T-cell (primary cell): ENCODE results near the gene STX1B. TPM values are rescaled to one million over a fixed set of nuclear protein-coding genes. Genes with fewer than 3 reads are reported as not detected.

Source experiments
- ATAC-seq, 4 experiments: fragments of 200-7000 bp in 3 of 4; fragments of 150-1000 bp in 1 of 4; cut with Tn5 transposase; replicated peaks in 1 of 4; 1 replicate in 3 of 4; 2 replicates in 1 of 4; pipeline ENCODE4 v1.10.0; 2021; ENCODE audit warnings: moderate library complexity in 3 of 4, mild to moderate bottlenecking in 2 of 4, moderate number of reproducible peaks in 1 of 4
- CTCF ChIA-PET, 2 donors: fragments of 300-600 bp; sonication (Branson Sonifier 250); formaldehyde crosslinking; loops; one replicate each; lab custom pipeline; 2022; ENCODE audit warnings: antibody characterized with exemption in 2 of 2; lab: Charles Lee
- POLR2A ChIA-PET, 2 donors: fragments of 300-600 bp; sonication (Branson Sonifier 250); formaldehyde crosslinking; loops; one replicate each; lab custom pipeline; 2022; ENCODE audit warnings: antibody characterized with exemption in 2 of 2; lab: Charles Lee
- DNase-seq, 35 experiments: peaks; one replicate each; pipeline versions ENCODE4 v3.0.0 to v3.0.0-alpha.2; 2013 to 2023
- H3K27ac ChIP-seq: one replicate; pipeline ENCODE4 v1.5.1; 2013; ENCODE audit warnings: low read length
- H3K27me3 ChIP-seq, 2 experiments: replicated peaks in 1 of 2; 1 replicate in 1 of 2; 2 replicates in 1 of 2; pipeline versions ENCODE4 v1.6.1 to v1.7.0; 2013; ENCODE audit warnings: low read length in 1 of 2, mixed read lengths in 1 of 2; ENCODE audit not compliant: control insufficient read depth in 2 of 2, insufficient read depth in 2 of 2; ENCODE audit errors: extremely low read depth in 1 of 2
- H3K36me3 ChIP-seq, 2 donors: 1 replicate in 1 of 2; 2 replicates in 1 of 2; pipeline versions ENCODE4 v1.6.1 to v1.7.0; 2013; ENCODE audit warnings: low read length in 1 of 2; ENCODE audit not compliant: control insufficient read depth in 2 of 2, insufficient read depth in 1 of 2; ENCODE audit errors: extremely low read depth in 1 of 2
- H3K4me1 ChIP-seq, 2 experiments: 1 replicate in 1 of 2; 2 replicates in 1 of 2; pipeline versions ENCODE4 v1.6.1 to v1.7.0; 2013; ENCODE audit warnings: low read length in 2 of 2, mixed read lengths in 1 of 2; ENCODE audit not compliant: insufficient read depth in 2 of 2, control insufficient read depth in 1 of 2; ENCODE audit errors: extremely low read depth in 1 of 2
- H3K4me3 ChIP-seq, 2 donors: 1 replicate in 1 of 2; 2 replicates in 1 of 2; pipeline versions ENCODE4 v1.5.1 to v1.7.0; 2013; ENCODE audit warnings: mild to moderate bottlenecking in 2 of 2, low read length in 1 of 2, moderate library complexity in 1 of 2; ENCODE audit not compliant: control insufficient read depth in 1 of 2; ENCODE audit errors: extremely low read depth in 1 of 2
- H3K9me3 ChIP-seq: 2 replicates; pipeline ENCODE4 v1.7.0; 2013
- H3K27ac Mint-ChIP-seq, 2 donors: one replicate each; pipeline ENCODE4 v1.8.0; 2020 to 2021; ENCODE audit warnings: mild to moderate bottlenecking in 2 of 2, mixed read lengths in 2 of 2
- H3K27me3 Mint-ChIP-seq, 2 donors: one replicate each; pipeline ENCODE4 v1.8.0; 2021 to 2022; ENCODE audit warnings: mixed read lengths in 2 of 2
- H3K36me3 Mint-ChIP-seq: one replicate; pipeline ENCODE4 v1.8.0; 2021; ENCODE audit warnings: mixed read lengths
- H3K4me1 Mint-ChIP-seq, 3 donors: one replicate each; pipeline ENCODE4 v1.8.0; 2020 to 2022; ENCODE audit warnings: mixed read lengths in 3 of 3, mild to moderate bottlenecking in 1 of 3
- H3K4me3 Mint-ChIP-seq, 3 donors: one replicate each; pipeline ENCODE4 v1.8.0; 2020 to 2022; ENCODE audit warnings: mild to moderate bottlenecking in 3 of 3, mixed read lengths in 3 of 3, moderate library complexity in 3 of 3
- H3K9me3 Mint-ChIP-seq, 3 donors: one replicate each; pipeline ENCODE4 v1.8.0; 2020 to 2022; ENCODE audit warnings: mixed read lengths in 3 of 3
- WGBS: methylation state at CpG from one replicate; pipeline ENCODE4 v1.1.5; 2013; ENCODE audit warnings: missing lambda C conversion rate; ENCODE audit not compliant: insufficient coverage; 5-methylcytosine and 5-hydroxymethylcytosine counted together
- total RNA-seq, 35 experiments: library from RNA in 6 of 35; stranded (reverse) in 6 of 35; fragments of 120-200 nt in 1 of 35; gene quantifications; one replicate each; pipeline versions ENCODE4 v1.2.1 to v1.2.4 and lab custom pipeline; 2013 to 2026

Gene STX1B
- total RNA-seq, 5 donors from 2014 or later (not counting 1 experiment from before 2014, with no cell fraction given) = 2.3 to 3.9 (median 3.4) TPM

DNA sequence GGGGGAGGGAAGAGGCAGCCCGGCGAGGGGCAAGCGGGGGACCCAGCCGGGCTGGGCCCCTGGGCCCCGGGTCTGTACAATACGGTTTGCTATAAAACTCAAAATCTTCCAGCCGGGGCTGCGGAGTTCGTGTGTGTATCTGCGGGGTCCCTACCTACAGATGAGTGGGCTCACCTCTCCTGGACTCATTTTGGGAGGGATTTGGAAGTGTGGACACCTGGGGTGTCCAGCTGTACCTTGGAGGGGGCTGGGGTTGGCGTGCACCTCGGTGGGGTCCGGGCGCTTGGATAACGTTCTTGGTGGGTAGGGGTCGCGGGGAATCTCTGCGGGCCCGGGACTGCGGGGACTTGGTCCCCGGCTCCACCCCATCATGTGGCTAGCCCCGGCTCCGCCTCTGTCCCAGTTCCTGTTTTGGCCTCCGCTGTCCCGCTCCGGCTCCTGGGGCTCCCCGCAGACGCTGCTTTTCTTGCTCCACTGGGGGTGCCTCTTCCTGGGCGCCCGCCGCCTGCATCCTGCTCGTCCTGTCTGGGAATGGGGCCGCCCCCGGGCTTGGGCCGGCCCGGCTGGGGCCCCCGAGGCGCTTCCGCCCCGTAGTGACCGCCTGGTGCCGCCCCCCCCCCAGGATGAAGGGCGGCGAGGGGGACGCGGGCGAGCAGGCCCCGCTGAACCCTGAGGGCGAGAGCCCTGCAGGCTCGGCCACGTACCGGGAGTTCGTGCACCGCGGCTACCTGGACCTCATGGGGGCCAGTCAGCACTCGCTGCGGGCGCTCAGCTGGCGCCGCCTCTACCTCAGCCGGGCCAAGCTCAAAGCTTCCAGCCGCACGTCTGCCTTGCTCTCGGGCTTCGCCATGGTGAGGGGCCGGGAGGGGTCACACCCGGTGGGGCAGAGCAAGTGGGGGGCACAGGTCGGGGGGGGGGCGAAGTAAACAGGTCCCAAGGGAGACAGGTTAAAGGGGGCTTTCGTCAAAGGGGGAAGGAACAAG is 61.5 kb downstream of the STX1B start, which contains the start of gene ORAI3:
ORAI3 (plus strand) TSS at position 402 of the 983 bp plus-strand sequence; CDS start at position 624, 222 bp downstream.
- WGBS = 2% methylated on average over 55 of the region's 70 CpGs
- ATAC-seq (peak; percentile 58 to 70 (median 62)), DNase-seq (peak in 13 of 35 experiments; percentile 17 to 62 (median 33))
- Histone ChIP-seq H3K9me3 (no peaks in the 10 kb centered on the region), H3K27ac (peak within 1 kb of the TSS; percentile 64), H3K27me3 (no peaks in the 10 kb centered on the region), H3K4me3 (peak within 1 kb of the TSS; percentile 62 to 75), H3K36me3 (peaks cover 0 to 4% of the 10 kb centered on the region in 2 donors), H3K4me1 (peaks cover 9 to 38% of the 10 kb centered on the region in 2 experiments)
- ChIA-PET CTCF (interaction anchor here in 1 of 2 donors (0.6 kb wide), 1 partner anchor 15 kb away, joined by 3 read pairs; no protein-coding TSS in a partner anchor), POLR2A (interaction anchor here (0.6 to 1.0 kb wide), 3 partner anchors 13 to 925 kb away, joined by 3 to 4 read pairs (median 3); partner anchors contain the start of gene ZNF267 (in 1 of the 2))
- Mint-ChIP-seq H3K27me3 (no peaks in the 10 kb centered on the region), H3K4me1 (peaks cover 16 to 26% (median 21%) of the 10 kb centered on the region in 3 donors), H3K4me3 (peak within 1 kb of the TSS; percentile 87 to 89 (median 87)), H3K27ac (peak within 1 kb of the TSS; percentile 84 to 91), H3K36me3 (peaks cover 9% of the 10 kb centered on the region), H3K9me3 (no peaks in the 10 kb centered on the region)

DNA sequence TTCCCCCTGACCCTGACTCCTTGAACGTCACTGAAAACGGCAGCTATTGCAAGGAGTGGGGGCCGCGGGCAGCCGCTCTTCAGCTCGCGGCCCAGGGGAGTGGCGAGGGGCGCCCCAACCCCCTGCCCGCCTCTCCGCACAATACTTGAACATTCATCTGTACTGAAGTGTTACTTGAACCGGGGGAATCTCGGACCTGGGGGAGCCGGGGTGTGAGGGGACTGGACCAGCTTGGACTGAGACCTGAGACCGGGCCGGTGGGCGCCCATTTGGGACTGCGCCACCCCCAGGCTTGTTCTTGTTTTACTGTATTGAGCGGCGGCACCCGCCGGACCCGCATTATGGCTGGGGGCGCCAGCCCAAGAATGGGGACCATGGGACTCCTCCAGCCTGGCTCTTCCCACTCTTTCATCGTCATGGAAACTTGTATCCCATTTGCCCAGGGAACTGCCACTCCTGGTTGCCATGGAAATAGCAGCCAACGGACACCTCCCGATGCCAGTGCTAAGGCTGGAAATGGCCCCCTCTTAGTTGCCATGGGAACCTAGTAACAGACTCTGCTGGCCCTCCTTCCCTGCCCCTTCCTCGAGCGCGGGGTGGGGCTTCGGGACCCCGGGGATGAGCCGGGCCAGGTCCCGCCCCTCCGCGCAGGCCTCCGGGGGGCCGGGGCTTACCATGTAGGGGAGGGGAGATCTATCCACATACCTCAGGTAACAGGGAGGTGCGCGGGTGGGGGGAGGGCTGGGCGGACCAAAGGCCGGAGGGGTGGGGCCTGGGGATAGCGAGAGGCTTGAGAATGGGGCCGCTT is 62.4 kb downstream of the STX1B start:
- peak overlapping the region; percentile 58 for H3K27ac ChIP-seq
- Mint-ChIP-seq H3K27me3 (no peaks in the 10 kb centered on the region), H3K4me3 (peak overlapping the region in 2 of 3 donors; percentile 17 to 89), H3K36me3 (peaks cover 12% of the 10 kb centered on the region), H3K9me3 (no peaks in the 10 kb centered on the region), H3K4me1 (peaks cover 10 to 20% (median 17%) of the 10 kb centered on the region in 3 donors), H3K27ac (peak overlapping the region in 1 of 2 donors; percentile 90)
- peak in 1 of 35 experiments; percentile 33 for DNase-seq
- CTCF ChIA-PET = no interaction called here
- H3K27me3 ChIP-seq = no peaks in the 10 kb centered on the region
- POLR2A ChIA-PET = interaction anchor here in 1 of 2 donors (0.6 kb wide), 1 partner anchor 594 kb away, joined by 3 read pairs; no protein-coding TSS in a partner anchor
- WGBS = 88% methylated on average over 23 of the region's 44 CpGs
- peaks cover 3 to 4% of the 10 kb centered on the region in 2 donors for H3K36me3 ChIP-seq
- peaks cover 9 to 31% of the 10 kb centered on the region in 2 experiments for H3K4me1 ChIP-seq
- peak overlapping the region in 1 of 2 donors; percentile 62 for H3K4me3 ChIP-seq
- ATAC-seq = peak in 2 of 4 experiments; percentile 2 to 13
- H3K9me3 ChIP-seq = no peaks in the 10 kb centered on the region

DNA sequence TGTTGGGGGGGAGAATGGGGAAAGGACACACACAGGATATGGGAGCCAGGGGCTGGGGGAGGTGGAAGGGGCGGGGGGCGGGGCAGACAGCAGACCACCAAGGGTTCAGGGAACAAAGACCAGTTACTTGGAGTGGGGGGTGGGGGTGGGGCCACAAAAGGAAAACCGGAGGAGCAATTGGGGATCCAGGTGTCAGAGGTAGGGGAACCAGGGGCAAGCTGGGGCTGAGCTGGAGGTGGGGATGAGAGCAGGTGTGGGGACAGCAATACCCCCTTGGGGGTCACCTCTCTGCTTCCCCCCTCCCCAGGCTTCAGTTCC is 62.9 kb downstream of the STX1B start:
- no peak overlapping the region for H3K27ac Mint-ChIP-seq
- H3K4me3 Mint-ChIP-seq = no peak overlapping the region
- WGBS = no CpG with 5 or more reads among the region's 3 CpGs
- peaks cover 12% of the 10 kb centered on the region for H3K36me3 Mint-ChIP-seq
- H3K4me1 ChIP-seq = peaks cover 9 to 32% of the 10 kb centered on the region in 2 experiments
- H3K27me3 Mint-ChIP-seq = no peaks in the 10 kb centered on the region
- H3K36me3 ChIP-seq = peaks cover 3 to 4% of the 10 kb centered on the region in 2 donors
- no peak for ATAC-seq
- H3K27ac ChIP-seq = no peak overlapping the region
- peaks cover 15 to 23% (median 20%) of the 10 kb centered on the region in 3 donors for H3K4me1 Mint-ChIP-seq
- no peaks in the 10 kb centered on the region for H3K27me3 ChIP-seq
- no peak overlapping the region for H3K4me3 ChIP-seq
- no peaks in the 10 kb centered on the region for H3K9me3 Mint-ChIP-seq
- DNase-seq = no peak
- CTCF ChIA-PET = no interaction called here
- POLR2A ChIA-PET = no interaction called here
- no peaks in the 10 kb centered on the region for H3K9me3 ChIP-seq

DNA sequence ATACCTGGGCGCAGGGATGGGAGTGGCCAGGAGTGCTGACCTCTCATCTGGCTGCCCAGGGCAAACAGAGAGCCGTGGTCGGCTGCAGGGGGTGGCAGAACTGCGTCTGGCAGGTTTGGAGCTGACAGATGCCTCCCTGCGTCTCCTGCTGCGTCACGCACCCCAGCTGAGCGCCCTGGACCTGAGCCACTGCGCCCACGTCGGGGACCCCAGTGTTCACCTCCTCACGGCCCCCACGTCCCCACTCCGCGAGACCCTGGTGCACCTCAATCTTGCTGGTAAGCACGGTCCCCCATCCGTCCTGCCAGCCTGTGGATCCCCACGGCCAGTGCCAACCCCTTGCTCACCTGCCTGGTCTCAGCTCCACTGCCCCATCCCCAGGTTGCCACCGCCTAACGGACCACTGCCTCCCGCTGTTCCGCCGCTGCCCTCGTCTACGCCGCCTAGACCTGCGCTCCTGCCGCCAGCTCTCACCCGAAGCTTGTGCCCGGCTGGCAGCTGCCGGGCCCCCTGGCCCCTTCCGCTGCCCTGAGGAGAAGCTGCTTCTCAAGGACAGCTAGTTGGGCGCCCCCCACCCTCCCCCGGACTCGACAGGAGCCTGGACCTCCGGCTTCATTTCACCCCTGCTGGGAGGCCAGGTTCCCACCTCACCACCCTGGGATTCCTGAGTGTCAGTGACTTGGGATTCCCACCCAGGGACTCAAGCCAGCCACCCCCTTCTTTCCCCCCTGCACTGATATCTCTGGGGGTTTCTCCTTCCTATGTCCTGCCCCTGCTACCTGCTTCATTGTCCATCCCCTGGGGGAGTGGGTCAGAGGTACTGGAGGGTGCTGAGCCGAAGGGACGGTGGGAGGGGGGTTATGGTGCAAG is 63.5 kb downstream of the STX1B start:
- ChIA-PET CTCF (no interaction called here), POLR2A (no interaction called here)
- Mint-ChIP-seq H3K4me1 (peaks cover 21 to 27% (median 23%) of the 10 kb centered on the region in 3 donors), H3K27me3 (no peaks in the 10 kb centered on the region), H3K27ac (peak overlapping the region in 1 of 2 donors; percentile 23), H3K36me3 (peaks cover 12% of the 10 kb centered on the region), H3K4me3 (peak overlapping the region in 1 of 3 donors; percentile 46), H3K9me3 (no peaks in the 10 kb centered on the region)
- no peak for ATAC-seq
- DNase-seq = no peak
- Histone ChIP-seq H3K36me3 (peaks cover 3 to 4% of the 10 kb centered on the region in 2 donors), H3K4me1 (peaks cover 9 to 38% of the 10 kb centered on the region in 2 experiments), H3K27me3 (no peaks in the 10 kb centered on the region), H3K4me3 (no peak overlapping the region), H3K9me3 (no peaks in the 10 kb centered on the region), H3K27ac (no peak overlapping the region)
- 95% methylated on average over 34 of the region's 38 CpGs for WGBS

DNA sequence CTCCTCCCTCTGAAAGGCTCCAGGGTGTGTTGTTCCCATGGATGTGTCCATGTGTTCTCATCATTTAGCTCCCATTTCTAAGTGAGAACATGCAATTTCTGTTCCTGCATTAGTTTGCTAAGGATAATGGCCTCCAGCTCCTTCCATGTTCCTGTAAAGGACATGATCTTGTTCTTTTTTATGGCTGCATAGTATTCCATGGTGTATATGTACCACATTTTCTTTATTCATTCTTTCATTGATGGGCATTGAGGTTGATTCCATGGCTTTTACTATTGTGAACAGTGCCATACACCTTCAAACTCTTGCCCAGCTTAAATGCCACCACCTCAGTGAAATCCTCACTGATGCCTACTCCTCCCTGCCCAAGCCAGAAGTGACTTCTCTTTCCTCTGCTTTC is 66.1 kb downstream of the STX1B start:
- ChIA-PET CTCF (interaction anchor here (0.6 to 1.3 kb wide), 5 partner anchors 9 to 1719 kb away, joined by 3 to 6 read pairs (median 4); no protein-coding TSS in a partner anchor), POLR2A (no interaction called here)
- Mint-ChIP-seq H3K36me3 (peaks cover 12% of the 10 kb centered on the region), H3K4me3 (no peak overlapping the region), H3K27me3 (no peaks in the 10 kb centered on the region), H3K27ac (peak overlapping the region in 1 of 2 donors; percentile 1), H3K9me3 (no peaks in the 10 kb centered on the region), H3K4me1 (peaks cover 13 to 20% (median 19%) of the 10 kb centered on the region in 3 donors)
- no peaks in the 10 kb centered on the region for H3K9me3 ChIP-seq
- ATAC-seq (no peak), DNase-seq (no peak)
- no peak overlapping the region for H3K27ac ChIP-seq
- no peak overlapping the region for H3K4me3 ChIP-seq
- peaks cover 3 to 24% of the 10 kb centered on the region in 2 experiments for H3K4me1 ChIP-seq
- no peaks in the 10 kb centered on the region for H3K27me3 ChIP-seq
- H3K36me3 ChIP-seq = peaks cover 4 to 5% of the 10 kb centered on the region in 2 donors
